Renal cortical epithelial cell (primary cell): ENCODE data around the gene RNF151. TPM values are rescaled to one million over a fixed set of nuclear protein-coding genes. Genes with fewer than 3 reads are reported as not detected.
"Not testable (repeated sequence)": the region's sequence is repeated elsewhere in the genome, so short reads cannot be mapped to it uniquely, and the experiment has no call there.

Experiments used
- DNase-seq: peaks from one replicate; pipeline ENCODE4 v3.0.0-alpha.2; 2011; ENCODE audit warnings: low read depth
- total RNA-seq: library from RNA; depleted of rRNA; stranded (reverse); fragments of >200 nt; gene quantifications from 2 replicates; pipeline ENCODE4 v1.2.3, GENCODE V29; 2014

RNF151 gene
- total RNA-seq, 1 donor from 2014 or later: not detected

DNA sequence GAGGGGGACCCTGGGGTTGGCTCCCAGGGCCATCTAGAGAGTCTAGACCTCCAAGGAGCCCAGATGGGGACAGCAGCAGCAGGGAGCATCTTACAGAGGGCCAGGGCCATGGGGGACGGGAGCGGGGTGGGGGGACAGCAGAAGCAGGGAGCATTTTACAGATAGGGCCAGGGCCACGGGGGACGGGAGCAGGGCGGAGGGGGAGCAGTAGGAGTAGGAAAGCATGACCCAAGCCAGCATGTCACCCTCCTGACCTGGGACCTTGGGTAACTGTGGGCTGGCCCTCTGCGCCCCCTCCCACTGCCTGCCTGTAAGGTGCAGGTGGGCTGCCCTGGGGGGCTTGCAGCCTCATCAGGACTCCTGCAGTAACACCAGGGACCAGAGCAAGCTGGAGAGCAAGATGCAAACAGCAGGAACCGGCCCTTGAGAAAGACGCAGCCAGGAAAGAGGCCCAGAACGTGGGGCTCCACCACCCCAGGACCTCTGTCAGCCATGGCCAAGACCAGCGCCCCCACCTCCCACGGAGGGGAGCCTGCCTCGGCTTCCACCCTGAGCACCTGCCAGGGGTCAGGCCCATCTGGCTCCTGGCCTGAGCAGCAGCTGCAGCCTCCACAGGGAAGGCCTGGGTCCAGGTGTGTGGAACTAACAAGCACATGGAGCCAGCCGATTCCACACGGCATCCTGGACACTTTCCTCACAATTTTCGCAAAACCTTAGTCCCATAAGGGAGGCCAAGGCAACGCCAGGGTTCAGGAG lies 40.6 kb downstream of the RNF151 start:
- DNase-seq: no peak

DNA sequence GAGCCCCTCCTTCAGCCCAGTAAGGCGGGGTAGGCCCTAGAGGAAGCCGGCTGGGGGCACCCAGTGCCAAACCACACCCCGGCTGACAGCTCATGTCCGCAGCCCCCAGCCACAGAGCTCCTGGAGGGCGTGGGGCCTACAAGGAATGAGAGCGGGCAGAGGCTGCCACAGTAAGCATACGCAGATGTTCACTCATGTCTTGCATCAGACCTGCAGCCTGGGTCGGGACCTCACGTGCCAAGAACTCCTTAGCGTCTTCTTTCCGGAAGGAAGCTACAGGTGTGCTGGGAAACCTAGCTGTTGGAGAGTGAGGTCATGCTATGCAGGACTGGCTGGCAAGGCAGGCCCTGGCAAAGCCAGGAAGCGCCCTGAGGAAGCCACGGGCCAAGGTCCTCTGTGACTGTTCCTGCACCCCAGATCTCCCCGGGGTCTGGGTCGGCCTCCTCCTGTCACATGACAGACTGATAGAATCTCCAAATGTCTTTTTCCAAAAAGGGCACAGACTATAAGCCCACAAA lies 41.4 kb downstream of the RNF151 start:
- DNase-seq: peak; percentile 7

DNA sequence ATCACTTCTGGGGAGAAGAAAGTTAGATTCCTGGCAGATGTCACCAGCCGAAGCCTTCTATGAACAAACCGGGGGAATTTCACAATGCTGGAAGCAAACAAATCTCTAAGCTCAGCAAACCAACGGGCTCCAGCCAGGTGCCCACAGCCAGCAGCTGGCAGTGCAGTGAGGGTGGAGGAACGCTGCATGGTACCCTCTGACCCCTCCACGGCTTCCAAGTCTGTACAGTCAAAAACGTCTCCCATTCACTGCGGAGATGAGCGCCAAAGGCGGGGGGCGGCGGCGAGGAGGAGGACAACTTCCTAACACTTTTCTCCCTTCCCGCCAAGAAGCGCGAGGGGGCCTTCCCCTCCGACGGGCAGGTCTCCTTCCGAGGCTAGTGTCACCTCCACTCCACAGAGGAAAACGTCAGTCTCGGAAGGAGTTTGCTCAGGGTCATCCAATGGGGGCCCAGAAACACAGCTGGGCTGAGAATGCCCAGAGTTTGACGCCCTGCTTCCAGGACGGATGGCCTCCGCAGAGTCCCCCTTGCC lies 42.0 kb downstream of the RNF151 start:
- DNase-seq: peak; percentile 34

DNA sequence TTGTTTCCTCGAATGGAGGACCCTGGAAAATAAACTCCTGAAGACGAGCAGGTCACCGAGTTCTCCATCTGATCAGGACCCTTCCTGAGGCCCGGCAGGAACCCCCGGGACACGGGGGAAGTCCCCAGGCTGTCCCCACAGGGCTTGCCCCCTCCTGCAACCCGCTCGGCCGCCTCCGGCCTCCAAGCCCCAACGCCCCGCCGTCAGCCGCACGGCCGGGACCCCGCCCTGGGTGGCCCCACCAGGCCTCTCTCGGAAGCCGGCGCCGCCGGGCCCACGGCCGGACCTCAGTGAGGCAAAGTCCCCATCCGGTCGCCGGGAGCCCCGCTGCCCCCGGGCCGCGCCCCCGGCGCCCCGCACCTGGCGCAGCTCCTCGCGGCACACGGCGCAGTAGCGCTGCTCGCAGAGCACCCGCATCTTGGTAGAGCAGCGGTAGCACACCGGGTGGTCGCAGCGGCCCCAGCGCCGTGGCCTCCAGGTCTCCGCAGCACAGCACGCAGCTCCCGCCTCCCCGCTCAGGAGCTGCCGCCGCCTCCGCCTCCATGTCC lies 42.6 kb downstream of the RNF151 start:
- DNase-seq: no peak

DNA sequence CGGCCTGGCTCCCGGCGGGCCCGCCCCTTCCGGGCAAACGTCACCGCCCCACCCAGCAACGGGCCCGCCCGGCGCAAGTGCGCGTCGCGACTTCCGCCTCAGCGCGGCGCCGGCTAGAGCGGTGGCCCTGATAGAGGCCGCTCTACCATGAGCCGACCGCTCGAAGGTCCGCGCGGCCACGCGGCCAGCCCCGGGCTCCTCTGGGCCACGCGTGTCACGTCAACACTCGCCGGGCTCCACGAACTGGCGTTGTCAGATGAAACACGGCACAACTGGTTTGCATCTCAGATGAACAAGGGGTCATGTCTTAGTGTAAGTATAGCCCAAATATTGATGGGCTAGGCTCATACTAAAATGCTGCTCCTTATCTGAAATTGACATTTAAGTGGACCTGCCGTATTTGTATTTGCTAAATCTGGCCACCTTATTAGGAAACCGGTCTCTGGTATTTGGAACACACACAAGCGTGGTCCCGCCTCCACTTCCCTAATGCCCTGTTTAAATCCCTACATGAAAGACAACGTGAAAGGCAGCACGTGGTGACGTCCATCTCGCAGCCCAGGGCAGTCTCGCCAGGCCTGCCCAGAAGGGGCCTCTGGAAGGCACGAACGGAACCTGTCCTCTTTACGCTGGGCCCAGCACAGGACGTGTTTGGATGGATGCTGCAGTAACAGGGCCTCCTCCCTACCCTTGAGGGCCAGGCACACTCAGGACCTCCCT lies 43.3 kb downstream of the RNF151 start, which contains the start of gene ZNF598:
TSS of gene ZNF598 (minus strand) at position 31 of the 720 bp plus-strand sequence.
- DNase-seq: peak; percentile 51

DNA sequence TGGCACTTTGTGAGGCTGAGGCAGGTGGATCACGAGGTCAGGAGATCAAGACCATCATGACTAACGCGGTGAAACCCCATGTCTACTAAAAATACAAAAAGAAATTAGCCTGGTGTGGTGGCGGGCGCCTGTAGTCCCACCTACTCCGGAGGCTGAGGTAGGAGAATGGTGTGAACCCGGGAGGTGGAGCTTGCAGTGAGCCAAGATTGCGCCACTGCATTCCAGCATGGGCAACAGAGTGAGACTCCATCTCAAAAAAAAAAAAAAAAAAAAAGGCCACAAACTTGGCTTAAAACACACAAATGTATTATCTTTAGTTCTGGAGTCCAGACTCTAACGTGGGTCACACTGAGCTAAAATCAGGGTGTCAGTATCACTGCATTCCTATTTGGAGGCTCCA lies 45.1 kb downstream of the RNF151 start:
- not testable (repeated sequence) for DNase-seq

DNA sequence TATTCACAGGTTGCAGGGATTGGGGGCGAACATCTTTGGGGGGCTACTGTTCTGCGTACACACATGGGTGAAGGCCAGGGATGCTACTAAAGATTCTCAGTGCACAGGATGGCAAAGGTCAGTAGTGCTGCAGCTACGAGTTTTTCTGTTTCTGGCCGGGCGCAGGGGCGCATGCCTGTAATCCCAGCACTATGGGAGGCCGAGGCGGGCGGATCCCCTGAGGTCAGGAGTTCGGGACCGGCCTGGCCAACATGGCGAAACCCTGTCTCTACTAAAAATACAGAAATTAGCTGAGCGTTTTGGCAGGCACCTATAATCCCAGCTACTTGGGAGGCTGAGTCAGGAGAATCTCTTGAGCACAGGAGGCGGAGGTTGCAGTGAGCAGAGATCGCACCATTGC lies 46.9 kb downstream of the RNF151 start:
- DNase-seq: no peak

DNA sequence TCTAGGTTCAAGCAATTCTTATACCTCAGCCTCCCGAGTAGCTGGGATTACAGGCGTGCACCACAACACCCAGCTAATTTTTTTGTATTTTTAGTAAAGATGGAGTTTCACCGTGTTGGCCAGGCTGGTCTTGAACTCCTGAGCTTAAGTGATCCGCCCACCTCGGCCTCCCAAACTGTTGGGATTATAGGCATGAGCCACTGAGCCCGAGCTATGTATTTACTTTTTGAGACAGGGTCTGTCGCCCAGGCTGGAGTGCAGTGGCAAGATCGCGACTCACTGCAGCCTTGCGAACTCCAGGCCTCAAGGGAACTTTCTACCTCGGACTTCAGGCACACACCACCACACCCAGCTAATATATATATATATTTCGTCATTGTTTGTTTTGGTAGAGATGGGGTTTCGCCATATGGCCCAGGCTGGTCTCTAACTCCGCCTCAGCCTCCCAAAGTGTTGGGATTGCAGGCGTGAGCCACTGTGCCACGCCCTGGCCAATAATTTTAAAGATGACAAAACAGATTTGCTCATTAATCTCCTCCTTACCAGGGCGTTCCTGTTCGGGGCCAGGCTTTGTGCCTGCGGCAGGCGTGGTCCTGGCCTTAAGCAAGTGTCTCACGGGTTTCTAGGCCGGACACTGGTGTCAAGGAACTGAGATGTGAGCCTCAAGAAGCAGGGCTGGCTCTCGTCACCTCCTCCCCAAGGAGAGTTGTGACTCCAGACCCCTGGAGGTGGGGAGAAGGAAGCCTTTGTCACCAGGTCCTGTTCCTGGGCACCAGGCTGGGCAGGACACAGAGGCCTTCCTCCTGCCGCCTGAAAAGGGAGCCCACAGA lies 48.7 kb downstream of the RNF151 start:
- no peak for DNase-seq

DNA sequence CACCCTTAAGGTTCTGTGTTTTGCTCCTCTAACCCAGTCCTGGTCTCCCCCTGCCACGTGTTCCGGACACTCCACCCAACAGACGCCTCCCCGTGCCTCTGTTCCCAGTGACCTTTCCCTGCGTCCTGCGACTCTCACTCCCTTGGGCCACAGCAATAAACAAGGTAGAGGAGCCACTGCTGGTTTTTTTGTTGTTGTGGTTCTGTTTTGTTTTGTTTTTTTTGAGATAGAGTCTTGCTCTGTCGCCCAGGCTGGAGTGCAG lies 49.2 kb downstream of the RNF151 start:
- no peak for DNase-seq

DNA sequence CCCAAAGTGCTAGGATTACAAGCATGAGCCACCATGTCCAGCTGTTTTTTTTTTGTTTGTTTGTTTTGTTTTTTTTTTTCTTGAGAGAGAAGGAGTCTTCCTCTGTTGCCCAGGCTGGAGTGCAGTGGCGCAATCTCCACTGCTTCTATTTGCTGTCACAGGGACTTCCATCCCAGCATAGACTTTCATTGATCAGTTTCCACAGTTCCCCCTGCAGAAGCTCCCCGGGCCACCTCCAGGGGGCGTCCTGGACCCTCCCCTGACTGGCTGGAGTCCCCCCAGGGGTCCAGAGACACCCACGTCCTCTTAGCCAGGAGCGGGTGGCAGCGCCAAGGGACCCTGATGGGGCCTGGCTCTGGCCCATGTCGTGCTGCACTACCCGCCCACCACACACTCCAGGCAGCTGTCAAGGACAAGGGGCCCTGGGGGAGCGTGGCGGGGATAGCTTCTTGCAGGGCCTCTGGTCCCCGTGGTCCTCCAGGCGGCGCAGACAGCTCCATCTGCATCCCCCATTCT lies 49.8 kb downstream of the RNF151 start:
- DNase-seq: no peak

Other genes starting within 250 kb of the RNF151 start
- gene NME3, start 195.3 kb upstream of the RNF151 start, total RNA-seq: 38.9 and 84.0 TPM in 2 replicates
- gene EME2, start 194.0 kb upstream of the RNF151 start, total RNA-seq: 12.2 and 13.1 TPM in 2 replicates
- 41.6 and 68.4 TPM in 2 replicates for gene MRPS34, start 193.7 kb upstream of the RNF151 start, total RNA-seq
- 53.2 and 60.8 TPM in 2 replicates for gene SPSB3, start 184.3 kb upstream of the RNF151 start, total RNA-seq
- 58.2 and 85.3 TPM in 2 replicates for gene NUBP2, start 183.9 kb upstream of the RNF151 start, total RNA-seq
- gene IGFALS, start 173.2 kb upstream of the RNF151 start, total RNA-seq: 0.05 TPM in 1 of 2 replicates, not detected in the other
- gene HAGH, start 140.0 kb upstream of the RNF151 start, total RNA-seq: 63.9 and 102 TPM in 2 replicates
- gene FAHD1, start 139.7 kb upstream of the RNF151 start, total RNA-seq: 84.9 and 109 TPM in 2 replicates
- gene MEIOB, start 94.7 kb upstream of the RNF151 start, total RNA-seq: 0.15 and 2.6 TPM in 2 replicates
- not detected in 2 replicates for gene HS3ST6, start 48.4 kb upstream of the RNF151 start, total RNA-seq
- gene MSRB1, start 23.7 kb upstream of the RNF151 start, total RNA-seq: 9.6 and 10.8 TPM in 2 replicates
- gene RPL3L, start 12.2 kb upstream of the RNF151 start, total RNA-seq: not detected in 2 replicates
- gene NDUFB10, start 7.3 kb upstream of the RNF151 start, total RNA-seq: 119 and 138 TPM in 2 replicates
- 865 and 1,076 TPM in 2 replicates for gene RPS2, start 2.0 kb upstream of the RNF151 start, total RNA-seq
- gene TBL3, start 5.2 kb downstream of the RNF151 start, total RNA-seq: 46.2 and 46.3 TPM in 2 replicates
- gene NOXO1, start 14.6 kb downstream of the RNF151 start, total RNA-seq: 0.87 TPM in 1 of 2 replicates, not detected in the other
- 8.7 and 10.1 TPM in 2 replicates for gene GFER, start 17.3 kb downstream of the RNF151 start, total RNA-seq
- 2.0 and 8.0 TPM in 2 replicates for gene SYNGR3, start 23.1 kb downstream of the RNF151 start, total RNA-seq
- gene ZNF598, start 43.0 kb downstream of the RNF151 start, total RNA-seq: 10.1 and 22.4 TPM in 2 replicates
- 0.10 TPM in 1 of 2 replicates, not detected in the other for gene NPW, start 52.9 kb downstream of the RNF151 start, total RNA-seq
- gene NHERF2, start 60.0 kb downstream of the RNF151 start, total RNA-seq: 3.5 and 6.3 TPM in 2 replicates
- 11.4 and 24.5 TPM in 2 replicates for gene NTHL1, start 81.0 kb downstream of the RNF151 start, total RNA-seq
- gene TSC2, start 81.1 kb downstream of the RNF151 start, total RNA-seq: 24.5 and 63.6 TPM in 2 replicates
- gene PKD1, start 169.0 kb downstream of the RNF151 start, total RNA-seq: 17.4 and 98.0 TPM in 2 replicates
- 0.69 and 0.70 TPM in 2 replicates for gene RAB26, start 181.8 kb downstream of the RNF151 start, total RNA-seq
- gene TRAF7, start 188.9 kb downstream of the RNF151 start, total RNA-seq: 41.8 and 66.1 TPM in 2 replicates
- gene CASKIN1, start 229.7 kb downstream of the RNF151 start, total RNA-seq: under 0.01 and 0.15 TPM in 2 replicates
- 16.7 and 22.2 TPM in 2 replicates for gene MLST8, start 238.6 kb downstream of the RNF151 start, total RNA-seq
- 0.17 and 1.7 TPM in 2 replicates for gene BRICD5, start 244.0 kb downstream of the RNF151 start, total RNA-seq
- gene PGP, start 248.0 kb downstream of the RNF151 start, total RNA-seq: 9.7 and 29.9 TPM in 2 replicates